Gastrocnemius medialis (tissue), 4 donors: ENCODE results near the gene SLC12A7. TPM values are rescaled to one million over a fixed set of nuclear protein-coding genes. Genes with fewer than 3 reads are reported as not detected.

Source experiments
- ATAC-seq, 2 donors: fragments of 150-250 bp; one replicate each; pipeline ENCODE4 v1.9.1; 2016
- DNase-seq, 2 donors: peaks; one replicate each; pipeline ENCODE4 v3.0.0-alpha.2; 2019
- H3K27ac ChIP-seq, 4 donors: fragments of 200-600 bp; sonication (generic); 1 replicate in 1 of 4; 2 replicates in 3 of 4; pipeline ENCODE4 v1.5.1; 2016 to 2018; ENCODE audit warnings: mild to moderate bottlenecking in 2 of 4, moderate library complexity in 1 of 4
- H3K27me3 ChIP-seq, 3 donors: fragments of 200-600 bp; sonication (generic) in 2 of 3; 1 replicate in 1 of 3; 2 replicates in 2 of 3; pipeline versions ENCODE4 v1.5.1 to v1.6.0; 2016 to 2019; ENCODE audit warnings: mild to moderate bottlenecking in 1 of 3, moderate library complexity in 1 of 3
- H3K36me3 ChIP-seq, 2 donors: fragments of 200-600 bp; sonication (generic) in 1 of 2; one replicate each; pipeline ENCODE4 v1.5.1; 2017 to 2018
- H3K4me1 ChIP-seq, 2 donors: fragments of 200-600 bp; sonication (generic) in 1 of 2; one replicate each; pipeline ENCODE4 v1.5.1; 2016 to 2017; ENCODE audit warnings: mild to moderate bottlenecking in 2 of 2
- H3K4me3 ChIP-seq, 4 donors: fragments of 200-600 bp; sonication (generic) in 3 of 4; 1 replicate in 1 of 4; 2 replicates in 3 of 4; pipeline ENCODE4 v1.5.1; 2016 to 2019; ENCODE audit warnings: mild to moderate bottlenecking in 2 of 4
- H3K9me3 ChIP-seq, 3 donors: fragments of 200-600 bp; sonication (generic) in 2 of 3; 1 replicate in 1 of 3; 2 replicates in 2 of 3; pipeline ENCODE4 v1.5.1; 2016 to 2019
- CTCF ChIP-seq, 5 experiments: fragments of 450-650 bp in 3 of 5; fragments of 200-600 bp in 2 of 5; sonication (generic) in 2 of 5; IDR thresholded peaks in 4 of 5; conservative IDR thresholded peaks in 1 of 5; 1 replicate in 4 of 5; 2 replicates in 1 of 5; pipeline ENCODE4 v1.5.1; 2016 to 2019; ENCODE audit warnings: antibody characterized with exemption in 5 of 5, mild to moderate bottlenecking in 3 of 5, moderate library complexity in 3 of 5
- POLR2A ChIP-seq, 2 donors: fragments of 450-650 bp; IDR thresholded peaks; one replicate each; pipeline ENCODE4 v1.6.1; 2017; ENCODE audit warnings: antibody characterized with exemption in 2 of 2, mild to moderate bottlenecking in 2 of 2, moderate library complexity in 2 of 2
- in situ Hi-C, 4 donors: fragments of 200-750 bp; cut with MboI; loops; one replicate each; pipeline versions ENCODE4 v1.15.0 to v1.8.0; 2017; ENCODE audit warnings: low sequenced_read_pairs in 4 of 4
- intact Hi-C: fragments of 100-400 bp; cut with DNase I; formaldehyde crosslinking; loops from one replicate; pipeline ENCODE4 v1.15.1; 2023; ENCODE audit warnings: low total_unique reads
- total RNA-seq, 4 donors: library from RNA; depleted of rRNA; stranded (reverse); fragments of >200 nt; gene quantifications; one replicate each; pipeline versions ENCODE4 v1.1.0 to v1.2.3, GENCODE V29; 2016

Gene SLC12A7
- total RNA-seq, 4 donors from 2014 or later = 1.6 to 5.3 (median 3.5) TPM

- Histone ChIP-seq H3K36me3 (no peaks in the 10 kb centered on the region), H3K27me3 (no peaks in the 10 kb centered on the region), H3K4me1 (no peaks in the 10 kb centered on the region), H3K9me3 (no peaks in the 10 kb centered on the region), H3K4me3 (no peak overlapping the region), H3K27ac (no peak overlapping the region)
- in situ Hi-C loops = no loop called here
- DNase-seq (no peak), ATAC-seq (no peak)
- intact Hi-C loops = no loop called here
- TF ChIP-seq CTCF (IDR thresholded peaks at IDR 0.05 in 4 of 5, conservative IDR thresholded peaks at IDR 0.05 in 1 of 5) (no peak), POLR2A (IDR thresholded peaks at IDR 0.05) (no peak)
These were observed 17.1 kb downstream of the SLC12A7 start for GRCh38 chr5:1094670-1095190.

GRCh38 chr5:1093361-1093760, 18.5 kb downstream of the SLC12A7 start:
- intact Hi-C loops (no loop called here), in situ Hi-C loops (no loop called here)
- Histone ChIP-seq H3K36me3 (no peaks in the 10 kb centered on the region), H3K4me1 (no peaks in the 10 kb centered on the region), H3K27me3 (no peaks in the 10 kb centered on the region), H3K4me3 (no peak overlapping the region), H3K9me3 (no peaks in the 10 kb centered on the region), H3K27ac (no peak overlapping the region)
- TF ChIP-seq CTCF (IDR thresholded peaks at IDR 0.05 in 4 of 5, conservative IDR thresholded peaks at IDR 0.05 in 1 of 5) = no peak
- TF ChIP-seq POLR2A (IDR thresholded peaks at IDR 0.05) = no peak
- no peak for DNase-seq
- no peak for ATAC-seq

GRCh38 chr5:1092122-1092521, 19.7 kb downstream of the SLC12A7 start:
- Histone ChIP-seq H3K9me3 (no peaks in the 10 kb centered on the region), H3K36me3 (no peaks in the 10 kb centered on the region), H3K27ac (no peak overlapping the region), H3K27me3 (no peaks in the 10 kb centered on the region), H3K4me1 (no peaks in the 10 kb centered on the region), H3K4me3 (no peak overlapping the region)
- DNase-seq (no peak), ATAC-seq (no peak)
- in situ Hi-C loops = no loop called here
- intact Hi-C loops = no loop called here
- TF ChIP-seq POLR2A (IDR thresholded peaks at IDR 0.05) (no peak), CTCF (IDR thresholded peaks at IDR 0.05 in 4 of 5, conservative IDR thresholded peaks at IDR 0.05 in 1 of 5) (no peak)

- Histone ChIP-seq H3K4me3 (no peak overlapping the region), H3K27ac (no peak overlapping the region), H3K9me3 (no peaks in the 10 kb centered on the region), H3K4me1 (no peaks in the 10 kb centered on the region), H3K27me3 (no peaks in the 10 kb centered on the region), H3K36me3 (no peaks in the 10 kb centered on the region)
- DNase-seq = no peak
- intact Hi-C loops (no loop called here), in situ Hi-C loops (no loop called here)
- ATAC-seq = no peak
- no peak for TF ChIP-seq CTCF (IDR thresholded peaks at IDR 0.05 in 4 of 5, conservative IDR thresholded peaks at IDR 0.05 in 1 of 5)
- no peak for TF ChIP-seq POLR2A (IDR thresholded peaks at IDR 0.05)
These were observed 20.2 kb downstream of the SLC12A7 start for GRCh38 chr5:1091632-1092031.

GRCh38 chr5:1090538-1090937, 21.3 kb downstream of the SLC12A7 start:
- no peak overlapping the region for H3K27ac ChIP-seq
- no peak for DNase-seq
- intact Hi-C loops = no loop called here

More at GRCh38 chr5:1090538-1090937, 21.3 kb downstream of the SLC12A7 start:
- Histone ChIP-seq H3K27me3 (no peaks in the 10 kb centered on the region), H3K4me1 (no peaks in the 10 kb centered on the region), H3K36me3 (no peaks in the 10 kb centered on the region), H3K4me3 (no peak overlapping the region), H3K9me3 (no peaks in the 10 kb centered on the region)
- ATAC-seq = no peak
- TF ChIP-seq CTCF (IDR thresholded peaks at IDR 0.05 in 4 of 5, conservative IDR thresholded peaks at IDR 0.05 in 1 of 5) (no peak), POLR2A (IDR thresholded peaks at IDR 0.05) (no peak)
- in situ Hi-C loops = no loop called here
